CD4-positive, alpha-beta T cell treated with Interleukin-17A for 1 hour (primary cell): Measurements from ENCODE around the gene CKAP4.

Experiments used
- DNase-seq: peaks from one replicate; pipeline ENCODE4 v3.0.0-alpha.2; 2020

Gene CKAP4

DNA sequence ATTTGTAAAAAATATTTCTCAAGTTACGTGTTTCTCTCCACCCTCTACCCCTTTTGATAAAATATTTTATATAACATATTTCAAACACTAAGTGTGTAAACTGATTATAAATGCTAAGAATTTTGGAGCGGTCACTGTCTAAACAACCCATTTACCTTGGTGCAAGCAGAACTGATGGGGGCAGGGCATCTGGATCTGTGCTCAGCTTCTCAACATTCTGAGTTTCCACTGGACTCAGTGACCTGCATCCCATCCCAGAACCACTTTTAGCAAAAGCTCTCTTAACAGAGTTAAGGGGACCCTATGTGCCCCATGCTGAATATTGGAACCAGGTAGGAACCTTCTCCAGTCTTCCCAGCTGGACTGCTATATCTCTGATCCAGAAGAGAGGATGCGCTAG is 53.5 kb downstream of the CKAP4 start:
- no peak for DNase-seq

DNA sequence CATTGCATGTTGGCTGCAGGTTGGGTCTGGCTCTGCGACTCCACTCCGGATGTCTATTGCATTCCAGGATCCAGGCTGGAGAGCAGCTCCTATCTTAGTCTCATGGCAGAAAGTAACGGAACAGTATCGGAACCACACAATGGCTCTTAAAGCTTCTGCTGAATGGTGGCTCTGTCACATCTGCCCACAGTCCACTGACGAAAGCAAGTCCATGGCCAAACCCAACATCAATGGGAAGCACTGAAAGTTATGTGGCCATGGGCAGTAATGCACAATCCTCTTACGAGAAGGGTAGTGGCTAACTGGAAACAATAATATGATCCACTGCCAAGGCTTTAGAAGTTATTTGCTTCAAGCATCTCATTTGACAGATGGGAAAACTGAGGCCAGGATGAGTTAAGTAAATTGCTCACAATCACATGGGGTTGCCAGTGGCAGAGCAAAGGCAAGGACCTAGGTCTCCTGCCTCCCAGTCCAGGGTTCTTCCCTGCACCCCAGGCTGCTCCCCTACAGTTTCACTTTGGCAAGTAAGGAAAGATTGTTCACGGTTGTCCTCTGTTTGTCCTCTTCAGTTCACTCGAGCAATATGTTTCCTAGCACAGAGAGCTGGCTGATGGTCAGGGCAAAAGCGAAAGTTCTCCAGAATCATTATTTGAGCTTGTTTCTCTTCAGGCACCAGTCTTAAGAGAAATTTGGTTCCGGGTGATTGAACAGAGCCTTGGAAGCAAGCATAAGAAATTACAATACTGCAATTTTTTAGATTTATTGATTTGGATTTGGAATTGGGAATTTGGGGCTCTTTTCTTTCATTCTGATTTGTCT is 54.2 kb downstream of the CKAP4 start:
- DNase-seq, result no peak

DNA sequence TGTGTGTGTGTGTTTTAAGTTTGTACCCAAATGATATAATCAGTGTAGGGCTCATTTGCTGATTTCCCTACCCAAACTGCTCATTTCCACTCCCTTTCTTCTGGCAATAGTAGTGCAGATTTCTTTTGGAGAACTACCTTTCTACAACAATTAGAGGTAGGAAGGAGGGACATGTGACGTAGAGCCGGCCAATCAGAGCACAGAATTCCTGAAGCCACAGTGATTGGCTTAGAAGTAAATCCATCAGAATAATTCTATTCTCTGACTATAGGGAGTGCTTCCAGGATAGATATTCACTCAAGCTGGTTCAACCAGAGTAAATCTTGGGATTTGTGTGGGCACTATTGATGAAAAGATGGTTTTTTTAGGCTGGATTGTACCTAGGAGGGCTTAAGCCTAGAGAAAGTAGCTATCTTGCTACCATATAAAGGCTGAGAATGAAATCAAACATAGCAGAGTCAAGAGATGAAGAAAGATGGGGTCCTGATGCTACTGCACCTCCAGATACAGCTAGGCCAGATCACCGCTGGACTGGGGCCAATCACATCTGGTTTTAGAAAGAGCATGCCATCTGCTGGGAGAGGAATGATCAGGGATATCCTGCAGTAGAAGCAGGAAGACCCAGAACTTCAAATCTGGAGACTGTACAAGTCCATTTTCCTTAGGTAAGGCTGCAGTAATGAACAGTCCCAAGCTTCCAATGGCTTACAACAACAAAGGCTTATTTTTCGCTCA is 55.0 kb downstream of the CKAP4 start:
- no peak for DNase-seq

DNA sequence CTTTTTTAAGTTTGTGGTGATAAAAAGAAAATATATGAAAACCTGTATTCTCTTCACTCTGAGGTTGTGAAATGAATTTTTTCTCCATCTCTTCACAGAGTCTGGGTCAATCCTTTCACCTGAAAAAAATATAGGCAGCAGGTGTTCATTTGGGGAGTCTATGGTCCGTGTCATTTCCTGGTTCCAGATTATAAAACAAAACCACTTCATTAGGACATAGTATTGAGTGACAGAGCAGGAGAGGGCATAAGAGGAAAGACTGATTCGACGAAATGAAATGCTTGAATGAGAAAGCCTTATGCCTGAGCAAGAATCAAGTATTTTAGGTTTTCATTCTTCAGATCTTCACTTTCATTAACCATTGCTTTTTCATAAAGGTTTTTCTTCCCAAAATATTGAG is 57.2 kb downstream of the CKAP4 start:
- no peak for DNase-seq

DNA sequence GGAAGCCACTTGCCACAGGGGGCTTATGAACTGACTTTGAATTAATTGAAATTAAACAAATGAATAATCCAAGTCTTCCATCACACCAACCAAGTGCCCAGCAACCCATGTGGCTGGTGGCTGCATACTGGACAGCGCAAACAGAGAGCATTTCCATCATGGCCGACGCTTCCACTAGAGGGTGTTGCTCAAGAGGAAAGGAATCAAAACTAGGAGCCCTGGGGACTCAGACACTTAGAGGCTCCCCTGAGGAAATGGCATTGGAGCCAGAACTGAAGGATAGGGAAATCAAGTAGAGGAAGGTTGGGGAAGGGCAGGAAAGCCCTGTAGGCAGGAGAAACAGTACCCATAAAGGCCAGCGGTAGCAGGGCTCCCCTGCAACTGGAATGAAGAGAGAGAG is 58.5 kb downstream of the CKAP4 start:
- no peak for DNase-seq

DNA sequence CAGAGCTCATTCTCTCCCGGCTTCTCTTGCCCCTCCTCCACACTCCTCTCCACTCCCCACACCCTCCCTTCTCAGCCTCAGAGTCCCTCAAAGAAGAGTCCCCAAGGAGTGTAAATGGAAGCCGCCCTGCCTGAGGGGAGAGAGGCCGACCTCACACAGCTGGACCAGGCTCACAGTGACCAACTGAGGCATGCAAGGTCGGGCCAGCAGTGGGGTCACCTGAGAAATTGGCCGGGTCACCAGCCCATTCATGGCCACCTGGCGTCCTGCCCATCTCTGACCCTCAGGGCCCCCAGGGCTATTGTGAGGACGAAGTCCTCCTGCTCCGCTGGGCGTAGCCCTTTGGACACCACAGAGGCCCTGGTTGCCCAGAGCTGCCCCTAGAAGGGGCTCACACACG is 59.6 kb downstream of the CKAP4 start:
- no peak for DNase-seq
